H1 (cell line): ENCODE results near the gene DGKI.

ENCODE experiments used
- BACH1 ChIP-seq: IDR thresholded peaks from 2 replicates; pipeline ENCODE4 v1.6.1; 2012; ENCODE audit warnings: low read length, improper control_type of control experiment
- BRCA1 ChIP-seq: IDR thresholded peaks from 2 replicates; pipeline ENCODE4 v1.6.1; 2012; ENCODE audit warnings: low read depth, low read length, improper control_type of control experiment
- CHD2 ChIP-seq: IDR thresholded peaks from 2 replicates; pipeline ENCODE4 v1.6.1; 2012; ENCODE audit warnings: low read length, improper control_type of control experiment
- CTCF ChIP-seq, 3 experiments: IDR thresholded peaks; 1 replicate in 2 of 3; 2 replicates in 1 of 3; pipeline versions ENCODE4 v1.5.1 to v1.6.1; 2011; ENCODE audit warnings: low read length in 3 of 3, mild to moderate bottlenecking in 3 of 3, inconsistent platforms in 2 of 3, low read depth in 1 of 3, moderate library complexity in 1 of 3; ENCODE audit not compliant: insufficient read depth in 1 of 3; ENCODE audit errors: control extremely low read depth in 1 of 3
- EP300 ChIP-seq, 2 experiments: IDR thresholded peaks; 1 replicate in 1 of 2; 2 replicates in 1 of 2; pipeline ENCODE4 v1.6.1; 2011 to 2012; ENCODE audit warnings: low read depth in 2 of 2, low read length in 2 of 2, mild to moderate bottlenecking in 2 of 2, borderline replicate concordance in 1 of 2, inconsistent platforms in 1 of 2, moderate library complexity in 1 of 2
- GABPA ChIP-seq: IDR thresholded peaks from 2 replicates; pipeline ENCODE4 v1.6.1; 2011; ENCODE audit warnings: mild to moderate bottlenecking, low read length, moderate library complexity, borderline replicate concordance; ENCODE audit not compliant: insufficient read depth
- HDAC2 ChIP-seq, 2 experiments: fragments of 300-600 bp in 1 of 2; sonication (generic) in 1 of 2; IDR thresholded peaks; 2 replicates each; pipeline ENCODE4 v1.6.1; 2011 to 2012; ENCODE audit warnings: low read depth in 2 of 2, low read length in 2 of 2, mild to moderate bottlenecking in 2 of 2, moderate library complexity in 2 of 2, borderline replicate concordance in 1 of 2, inconsistent platforms in 1 of 2
- JUND ChIP-seq: IDR thresholded peaks from 2 replicates; pipeline ENCODE4 v1.6.1; 2011; ENCODE audit warnings: mild to moderate bottlenecking, improper control_type of control experiment, low read length
- MAFK ChIP-seq: IDR thresholded peaks from 2 replicates; pipeline ENCODE4 v1.6.1; 2012; ENCODE audit warnings: low read depth, mild to moderate bottlenecking, improper control_type of control experiment, low read length
- SIN3A ChIP-seq, 2 experiments: IDR thresholded peaks in 1 of 2; conservative IDR thresholded peaks in 1 of 2; 2 replicates each; pipeline ENCODE4 v1.6.1; 2011 to 2012; ENCODE audit warnings: low read length in 2 of 2, improper control_type of control experiment in 1 of 2, low read depth in 1 of 2, mild to moderate bottlenecking in 1 of 2
- SP4 ChIP-seq: IDR thresholded peaks from 2 replicates; pipeline ENCODE4 v1.6.1; 2012; ENCODE audit warnings: low read length, inconsistent platforms
- TAF1 ChIP-seq: IDR thresholded peaks from 2 replicates; pipeline ENCODE4 v1.6.1; 2011; ENCODE audit warnings: mild to moderate bottlenecking, low read depth, low read length
- USF2 ChIP-seq: IDR thresholded peaks from 2 replicates; pipeline ENCODE4 v1.6.1; 2011; ENCODE audit warnings: low read length, improper control_type of control experiment
- ZNF274 ChIP-seq: IDR thresholded peaks from 2 replicates; pipeline ENCODE4 v1.7.0; 2012; ENCODE audit warnings: low read length, borderline replicate concordance; ENCODE audit errors: extremely low read depth

- no peak for TF ChIP-seq SP4
- no peak for TF ChIP-seq HDAC2 (IDR thresholded peaks at IDR 0.05; ENCODE audit: borderline replicate concordance in 1 of 2, low read depth in 2 of 2, low read length in 2 of 2)
- TF ChIP-seq TAF1: no peak
- no peak for TF ChIP-seq CHD2
- TF ChIP-seq EP300 (IDR thresholded peaks at IDR 0.05; ENCODE audit: borderline replicate concordance in 1 of 2, low read depth in 2 of 2, low read length in 2 of 2): no peak
- TF ChIP-seq ZNF274: no peak
- TF ChIP-seq JUND: no peak
- no peak for TF ChIP-seq CTCF (IDR thresholded peaks at IDR 0.05; ENCODE audit: control extremely low read depth in 1 of 3, insufficient read depth in 1 of 3, low read depth in 1 of 3, low read length in 3 of 3)
- TF ChIP-seq GABPA: no peak
- TF ChIP-seq SIN3A (conservative IDR thresholded peaks at IDR 0.05 in 1 of 2, IDR thresholded peaks at IDR 0.05 in 1 of 2; ENCODE audit: low read depth in 1 of 2, low read length in 2 of 2): no peak
- TF ChIP-seq BACH1: no peak
- no peak for TF ChIP-seq MAFK
- no peak for TF ChIP-seq USF2
- TF ChIP-seq BRCA1: no peak
Measured at GRCh38 chr7:137563981-137564380, 282.8 kb downstream of the DGKI start.
